ENCODE data around the gene SMYD3.

SMYD3 gene

DNA sequence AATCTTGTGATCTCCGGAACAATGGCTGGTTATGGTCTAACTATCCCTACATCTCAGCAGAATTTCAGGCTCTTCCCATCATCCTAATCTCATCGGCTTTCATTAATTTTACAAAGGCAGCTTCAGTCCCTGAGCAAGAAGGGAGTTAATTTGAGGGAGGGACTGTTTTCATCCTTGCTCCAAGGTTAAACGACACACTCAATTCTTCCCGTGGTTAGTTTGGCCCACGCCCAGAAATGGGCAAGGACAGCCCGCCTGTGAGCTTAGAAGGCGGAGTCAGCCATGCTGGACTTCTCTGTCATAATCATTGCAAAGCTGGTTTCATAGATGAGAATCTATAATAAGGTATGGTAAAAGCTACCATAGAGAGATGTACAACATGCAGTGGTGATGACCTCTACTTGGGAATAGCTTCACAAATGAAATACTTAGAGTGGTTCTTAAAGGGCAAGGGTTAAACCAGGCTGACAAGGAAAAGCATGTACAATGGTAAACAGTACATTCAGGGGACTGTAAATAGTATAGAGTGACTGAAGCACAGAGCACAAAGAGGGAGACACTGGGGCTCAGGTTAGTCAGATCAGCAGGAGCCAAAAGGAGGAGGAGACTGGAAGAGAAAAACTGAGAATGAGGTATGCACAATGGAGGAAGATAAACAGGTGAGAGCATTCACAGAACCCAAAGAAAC is 108.8 kb downstream of the SMYD3 start:
- no peak for TF ChIP-seq GATA1 (IDR thresholded peaks at IDR 0.05; ENCODE audit: low read depth, low read length)
- TF ChIP-seq POLR2A (IDR thresholded peaks at IDR 0.05; ENCODE audit: low read length), result no peak
- DNase-seq, result peak in 1 of 2 experiments; percentile 18

DNA sequence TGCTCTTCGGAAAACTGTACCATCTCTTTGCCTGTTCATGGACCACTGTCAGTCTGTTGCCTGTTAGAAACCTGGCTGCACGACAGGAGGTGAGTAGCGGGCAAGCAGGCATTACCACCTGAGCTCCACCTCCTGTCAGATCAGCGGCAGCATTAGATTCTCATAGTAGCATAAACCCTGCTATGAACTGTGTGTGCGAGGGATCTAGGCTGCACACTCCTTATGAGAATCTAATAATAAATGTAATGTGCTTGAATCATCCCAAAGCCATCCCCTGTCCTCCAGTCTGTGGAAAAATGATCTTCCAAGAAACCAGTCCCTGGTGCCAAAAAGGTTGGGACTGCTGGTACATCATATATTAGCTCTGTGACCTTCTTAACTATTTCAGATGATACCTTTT is 110.0 kb downstream of the SMYD3 start:
- TF ChIP-seq POLR2A (IDR thresholded peaks at IDR 0.05; ENCODE audit: low read length), result no peak
- TF ChIP-seq GATA1 (IDR thresholded peaks at IDR 0.05; ENCODE audit: low read depth, low read length), result no peak
- DNase-seq, result no peak

DNA sequence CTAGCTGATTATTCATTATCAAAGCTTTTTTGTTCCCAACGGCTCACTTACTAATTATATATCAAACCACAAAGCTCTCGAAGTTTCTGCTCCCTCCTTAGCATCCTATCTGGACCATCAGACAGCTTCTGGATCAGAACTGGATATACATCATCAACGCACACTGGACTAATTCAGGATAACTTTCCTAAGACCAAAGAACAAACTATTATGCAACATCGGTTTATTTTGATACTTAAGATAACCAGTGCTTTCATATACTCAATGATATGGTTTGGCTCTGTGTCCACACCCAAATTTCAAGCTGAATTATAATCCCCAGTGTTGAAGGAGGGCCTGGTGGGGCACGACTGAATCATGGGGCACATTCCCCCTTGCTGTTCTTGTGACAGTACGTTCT is 110.8 kb downstream of the SMYD3 start:
- no peak for TF ChIP-seq GATA1 (IDR thresholded peaks at IDR 0.05; ENCODE audit: low read depth, low read length)
- no peak for TF ChIP-seq POLR2A (IDR thresholded peaks at IDR 0.05; ENCODE audit: low read length)
- no peak for DNase-seq

DNA sequence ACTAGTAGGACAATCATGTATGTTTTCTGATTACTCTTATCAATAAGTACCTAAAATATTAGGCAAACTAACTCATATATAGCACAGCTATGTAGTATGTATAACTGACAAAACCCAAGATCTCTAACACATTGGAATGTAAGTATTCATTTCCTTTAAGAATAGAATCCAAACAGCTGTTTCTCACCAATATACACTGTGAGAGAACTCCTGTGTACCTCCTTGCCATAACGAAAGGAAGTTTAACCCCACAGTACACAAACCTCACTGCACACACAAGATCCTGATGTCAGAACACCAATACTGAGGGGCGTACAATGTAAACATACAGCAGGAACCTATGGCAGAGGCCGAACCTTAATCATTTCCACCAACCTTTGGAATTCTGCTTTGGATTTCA is 113.0 kb downstream of the SMYD3 start:
- no peak for TF ChIP-seq POLR2A (IDR thresholded peaks at IDR 0.05; ENCODE audit: low read length)
- TF ChIP-seq GATA1 (IDR thresholded peaks at IDR 0.05; ENCODE audit: low read depth, low read length), result no peak
- DNase-seq, result no peak

DNA sequence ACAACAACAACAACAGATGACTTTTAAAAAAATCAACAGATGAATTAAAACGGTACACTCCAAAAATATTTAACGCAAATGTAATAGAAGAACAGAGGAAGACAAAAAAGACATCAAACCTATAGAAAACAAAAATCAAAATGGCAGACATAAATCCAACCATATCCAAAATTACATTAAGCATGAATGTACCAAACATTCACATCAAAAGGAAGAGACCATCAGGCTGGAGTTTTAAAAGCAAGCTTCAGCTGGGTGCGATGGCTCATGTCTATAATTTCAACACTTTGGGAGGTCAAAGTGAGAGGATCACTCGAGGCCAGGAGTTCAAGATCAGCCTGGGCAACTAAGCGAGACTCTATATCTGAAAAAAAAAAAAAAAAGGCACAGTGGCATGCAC is 116.2 kb downstream of the SMYD3 start:
- DNase-seq, result no peak
- TF ChIP-seq POLR2A (IDR thresholded peaks at IDR 0.05; ENCODE audit: low read length) (no peak), GATA1 (IDR thresholded peaks at IDR 0.05; ENCODE audit: low read depth, low read length) (no peak)

DNA sequence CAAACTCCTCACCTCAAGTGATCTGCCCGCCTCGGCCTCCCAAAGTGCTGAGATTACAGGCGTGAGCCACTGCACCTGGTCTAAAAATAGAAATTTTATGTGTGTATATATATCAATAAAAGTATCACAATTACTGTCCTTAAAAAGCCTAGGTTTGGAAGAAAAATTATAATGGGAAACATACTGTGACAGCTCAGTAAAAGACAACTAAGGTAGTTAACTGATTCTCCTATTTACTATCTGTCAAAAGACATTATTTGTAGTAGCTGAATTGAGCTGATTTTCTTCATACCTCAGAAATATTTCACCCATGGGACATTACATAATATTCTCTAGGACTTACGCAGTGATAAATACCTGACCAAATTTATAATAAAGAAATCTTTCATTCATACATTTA is 122.5 kb downstream of the SMYD3 start:
- TF ChIP-seq POLR2A (IDR thresholded peaks at IDR 0.05; ENCODE audit: low read length), result no peak
- no peak for TF ChIP-seq GATA1 (IDR thresholded peaks at IDR 0.05; ENCODE audit: low read depth, low read length)
- DNase-seq, result no peak

DNA sequence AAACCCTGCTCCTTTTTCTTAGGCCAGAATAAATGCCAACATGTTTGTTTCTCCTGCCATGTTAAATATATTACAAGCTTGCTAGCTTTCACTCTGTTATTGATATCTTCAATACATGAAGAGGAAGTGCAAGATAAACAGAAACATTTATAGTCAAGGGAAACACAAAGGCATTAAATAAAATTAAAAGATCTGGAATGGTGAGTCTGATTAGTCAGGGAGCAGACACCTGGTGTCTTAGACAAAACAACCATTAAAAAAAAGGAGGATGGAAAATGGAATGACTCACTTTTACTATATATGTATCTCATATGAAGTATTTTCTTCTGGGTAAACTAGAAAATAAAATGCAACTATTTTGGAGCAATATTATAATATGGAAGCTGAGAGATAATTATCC is 123.3 kb downstream of the SMYD3 start:
- TF ChIP-seq GATA1 (IDR thresholded peaks at IDR 0.05; ENCODE audit: low read depth, low read length) (no peak), POLR2A (IDR thresholded peaks at IDR 0.05; ENCODE audit: low read length) (no peak)
- DNase-seq, result no peak

DNA sequence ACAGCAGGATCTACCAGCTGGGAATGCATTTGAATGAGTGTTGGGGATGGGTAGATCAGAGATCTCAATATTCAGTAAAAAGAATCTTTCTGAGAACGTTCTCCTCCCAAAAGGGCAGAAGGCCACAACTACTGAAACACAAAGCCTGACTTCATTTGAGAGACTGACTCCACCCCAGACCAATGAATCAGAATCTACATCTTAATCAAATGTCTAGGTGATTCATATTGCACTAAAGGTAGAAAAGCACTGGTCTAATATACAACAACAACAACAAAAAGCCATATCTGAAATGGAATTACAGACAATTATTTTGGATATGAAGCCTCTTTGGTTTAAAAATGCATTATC is 123.9 kb downstream of the SMYD3 start:
- TF ChIP-seq GATA1 (IDR thresholded peaks at IDR 0.05; ENCODE audit: low read depth, low read length), result no peak
- TF ChIP-seq POLR2A (IDR thresholded peaks at IDR 0.05; ENCODE audit: low read length), result no peak
- DNase-seq, result no peak

DNA sequence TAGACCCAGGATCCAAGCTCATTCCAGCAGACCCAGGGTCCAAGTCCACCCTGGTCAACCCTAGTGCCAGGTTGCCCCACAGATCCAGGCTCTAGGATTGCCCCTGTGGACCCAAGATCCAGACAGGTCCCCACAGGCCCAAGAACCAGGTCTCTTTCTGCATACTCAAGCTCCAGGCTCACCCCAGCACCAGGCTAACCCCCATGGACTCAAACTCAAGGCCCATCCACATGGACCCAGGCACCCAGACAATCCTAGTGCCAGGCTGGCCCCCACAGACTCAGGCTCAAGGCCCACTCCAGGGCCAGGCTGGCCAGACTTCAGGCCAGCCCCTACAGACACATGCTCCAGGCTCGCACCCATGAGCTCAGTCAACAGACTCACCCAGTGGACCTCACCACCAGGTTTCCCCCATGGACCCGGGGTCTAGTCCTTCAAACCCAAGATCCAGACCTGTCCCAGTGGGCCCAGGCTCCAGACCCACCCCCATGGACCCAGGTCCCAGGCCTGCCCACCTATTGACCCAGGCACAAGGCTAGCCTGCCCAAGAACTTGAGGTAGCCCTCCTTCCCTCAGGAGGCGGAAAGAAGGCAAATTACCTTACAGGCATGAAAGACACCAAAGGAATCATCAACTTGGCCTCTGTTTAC is 124.4 kb downstream of the SMYD3 start:
- TF ChIP-seq GATA1 (IDR thresholded peaks at IDR 0.05; ENCODE audit: low read depth, low read length) (no peak), POLR2A (IDR thresholded peaks at IDR 0.05; ENCODE audit: low read length) (no peak)
- DNase-seq, result no peak

DNA sequence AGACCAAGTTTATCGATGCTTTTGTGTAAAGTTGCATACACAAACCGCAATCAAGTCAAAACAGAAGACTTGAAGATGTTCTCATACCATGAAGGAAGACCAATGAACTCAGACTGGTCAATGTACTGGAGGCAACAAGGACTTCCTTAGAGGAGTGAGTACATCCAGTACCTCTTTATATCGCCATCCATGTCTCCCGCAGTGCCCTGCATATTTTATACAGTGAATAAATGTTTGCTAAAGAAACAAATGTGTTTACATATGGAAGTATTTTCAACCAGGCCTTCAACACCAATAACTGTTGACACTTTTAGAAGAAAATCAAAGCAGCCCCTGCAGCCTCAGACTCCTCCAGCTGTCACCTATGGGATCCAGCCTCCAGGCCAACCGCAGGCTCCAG is 125.6 kb downstream of the SMYD3 start:
- TF ChIP-seq POLR2A (IDR thresholded peaks at IDR 0.05; ENCODE audit: low read length) (no peak), GATA1 (IDR thresholded peaks at IDR 0.05; ENCODE audit: low read depth, low read length) (no peak)
- no peak for DNase-seq

DNA sequence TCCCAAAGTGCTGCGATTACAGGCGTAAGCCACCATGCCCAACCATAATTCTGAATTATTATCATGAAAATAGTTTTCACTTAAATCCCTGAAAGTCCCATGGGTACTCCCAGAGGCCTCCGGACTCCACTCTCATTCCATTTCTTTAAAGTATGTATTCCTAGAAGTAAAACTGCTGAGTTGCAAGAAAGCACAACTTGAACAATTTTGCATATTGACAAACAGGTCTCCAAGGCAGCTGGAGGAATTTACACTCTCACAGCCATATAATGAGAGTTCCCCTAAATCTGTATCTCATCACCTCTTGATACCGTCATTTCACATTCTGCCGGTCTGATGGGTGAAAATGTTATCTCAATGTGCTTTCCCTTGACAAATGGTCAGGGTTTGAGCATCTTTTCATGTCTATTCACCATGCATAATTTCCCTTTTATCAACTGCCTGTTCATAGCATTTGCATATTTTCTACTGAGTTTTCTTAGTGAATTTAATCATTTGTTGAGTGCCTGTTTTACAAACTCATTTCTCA is 129.4 kb downstream of the SMYD3 start:
- no peak for DNase-seq
- TF ChIP-seq GATA1 (IDR thresholded peaks at IDR 0.05; ENCODE audit: low read depth, low read length) (no peak), POLR2A (IDR thresholded peaks at IDR 0.05; ENCODE audit: low read length) (no peak)

DNA sequence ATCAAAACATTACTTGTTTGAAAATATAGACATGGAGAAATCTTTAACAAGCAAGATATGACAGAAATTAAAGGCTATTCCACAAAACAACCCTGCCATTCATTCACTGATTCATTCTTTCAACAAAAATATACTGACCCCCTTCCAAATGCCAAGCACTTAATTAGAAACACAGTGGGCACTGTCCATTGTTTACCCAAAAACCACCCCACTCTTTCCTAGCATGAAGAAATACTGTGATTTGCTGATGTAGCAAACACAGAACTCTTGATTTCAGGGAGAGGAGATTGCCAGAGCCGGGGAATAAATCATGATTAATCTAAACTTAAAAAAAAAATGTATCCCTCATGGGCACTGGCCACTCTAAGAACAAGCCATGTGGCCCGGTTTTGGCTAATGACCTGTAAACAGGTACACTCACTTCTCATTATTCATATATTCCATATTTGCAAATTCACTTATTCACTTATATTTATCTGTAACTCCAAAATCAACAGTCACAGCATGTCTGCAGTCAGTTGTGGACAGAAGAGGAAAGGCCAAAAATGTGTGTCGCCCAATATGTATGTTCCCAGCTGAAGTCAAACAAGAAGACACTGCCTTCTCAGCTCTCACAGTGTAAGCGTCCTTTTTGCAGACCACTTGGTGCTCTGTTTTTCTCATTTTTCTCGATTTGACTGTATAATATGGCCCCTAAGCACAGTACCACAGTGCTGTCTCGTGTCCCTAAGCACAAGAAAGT is 133.1 kb downstream of the SMYD3 start:
- no peak for DNase-seq
- no peak for TF ChIP-seq POLR2A (IDR thresholded peaks at IDR 0.05; ENCODE audit: low read length)
- TF ChIP-seq GATA1 (IDR thresholded peaks at IDR 0.05; ENCODE audit: low read depth, low read length), result no peak

DNA sequence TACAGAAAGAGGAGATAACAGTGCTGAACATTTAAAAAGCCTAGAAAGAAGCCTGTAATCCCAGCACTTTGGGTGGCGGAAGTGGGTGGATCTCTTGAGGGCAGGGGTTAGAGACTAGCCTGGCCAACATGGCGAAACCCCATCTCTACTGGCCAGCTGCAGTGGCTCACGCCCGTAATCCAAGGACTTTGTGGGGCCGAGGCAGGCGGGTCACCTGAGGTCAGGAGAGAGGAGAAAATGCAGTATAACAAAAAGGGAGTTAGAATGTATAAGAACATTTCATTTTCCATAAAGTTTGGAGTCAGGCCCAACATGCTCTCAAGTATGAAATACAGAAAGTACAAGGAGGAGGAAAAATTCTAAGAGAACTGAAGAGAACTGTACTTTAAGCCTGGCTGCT is 134.5 kb downstream of the SMYD3 start:
- no peak for TF ChIP-seq GATA1 (IDR thresholded peaks at IDR 0.05; ENCODE audit: low read depth, low read length)
- DNase-seq, result no peak

DNA sequence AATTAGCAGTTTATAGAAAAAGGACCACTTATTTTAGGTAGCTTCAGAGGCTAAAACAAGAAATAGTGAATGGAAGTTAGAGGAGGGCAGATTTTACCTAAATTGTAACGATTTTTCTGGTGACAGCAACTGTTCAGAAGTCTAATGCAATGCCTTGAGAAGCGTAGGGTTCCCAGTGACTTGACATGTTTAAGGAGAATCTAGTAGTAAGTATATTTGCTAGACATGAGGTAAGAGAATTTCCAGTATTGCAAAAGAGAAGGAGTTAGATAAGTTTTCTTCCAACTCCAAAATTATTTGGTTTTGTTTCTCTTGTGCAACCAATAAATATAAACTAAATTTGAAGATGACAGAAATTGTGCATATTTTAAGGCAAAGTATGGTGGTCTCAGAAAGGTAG is 140.0 kb downstream of the SMYD3 start:
- TF ChIP-seq GATA1 (IDR thresholded peaks at IDR 0.05; ENCODE audit: low read depth, low read length), result no peak
- TF ChIP-seq POLR2A (IDR thresholded peaks at IDR 0.05; ENCODE audit: low read length), result no peak
- DNase-seq, result no peak
